ENCODE results near the gene LGALS9. TPM values are rescaled to one million over a fixed set of nuclear protein-coding genes. Genes with fewer than 3 reads are reported as not detected.

The LGALS9 gene
- total and polyA plus RNA-seq, 2 donors: 45.7 to 75.8 TPM

DNA sequence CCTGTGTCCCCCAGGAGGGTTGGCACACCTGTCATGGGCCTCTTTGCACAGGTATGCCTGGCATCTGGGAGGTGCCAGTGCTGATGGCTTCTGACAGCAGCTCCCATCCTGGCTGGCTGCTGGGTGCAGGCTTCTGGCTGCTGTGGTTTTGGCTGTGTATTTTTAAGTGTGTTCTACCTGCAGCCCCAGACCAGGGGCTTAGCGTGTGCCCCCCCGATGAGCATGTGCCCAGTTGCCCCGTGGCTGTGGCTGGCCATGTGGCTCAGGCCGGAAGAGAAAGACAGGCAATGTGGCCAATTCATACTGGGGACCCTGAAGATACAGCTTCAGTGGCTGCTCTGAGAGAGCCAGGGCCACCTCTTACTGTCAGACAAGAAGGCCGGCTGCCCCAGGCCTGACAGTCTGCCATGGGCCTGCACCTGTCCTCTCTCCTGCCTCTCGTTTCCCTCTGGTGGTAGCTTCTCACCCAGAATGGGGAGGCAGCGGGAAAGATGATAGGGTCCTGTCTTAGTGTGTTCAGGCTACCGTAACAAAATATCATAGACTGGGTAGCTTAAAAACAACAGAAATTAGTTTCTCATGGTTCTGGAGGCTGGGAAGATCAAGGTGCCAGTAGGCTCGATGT is 37.6 kb upstream of the LGALS9 start:
- H3K9me3 ChIP-seq (ENCODE audit: control insufficient read depth in 2 of 2, insufficient read depth in 1 of 2, low read length in 1 of 2): no peaks in the 10 kb centered on the region
- WGBS: 97% methylated on average over 9 of the region's 9 CpGs
- no peaks in the 10 kb centered on the region for H3K4me1 ChIP-seq (ENCODE audit: control insufficient read depth in 2 of 2, insufficient read depth in 2 of 2, low read length in 2 of 2)
- no peak overlapping the region for H3K4me3 ChIP-seq (ENCODE audit: low read length in 2 of 2)
- H3K27ac ChIP-seq (ENCODE audit: low read depth in 1 of 2, low read length in 1 of 2): no peak overlapping the region
- H3K27me3 ChIP-seq (ENCODE audit: control insufficient read depth in 2 of 2, insufficient read depth in 1 of 2, low read length in 1 of 2): no peaks in the 10 kb centered on the region
- peaks cover 0 to 3% of the 10 kb centered on the region in 2 donors for H3K36me3 ChIP-seq (ENCODE audit: control insufficient read depth in 2 of 2, insufficient read depth in 2 of 2, low read length in 1 of 2)
- no peak for DNase-seq (ENCODE audit: low read depth in 6 of 9, low spot score in 9 of 9)

DNA sequence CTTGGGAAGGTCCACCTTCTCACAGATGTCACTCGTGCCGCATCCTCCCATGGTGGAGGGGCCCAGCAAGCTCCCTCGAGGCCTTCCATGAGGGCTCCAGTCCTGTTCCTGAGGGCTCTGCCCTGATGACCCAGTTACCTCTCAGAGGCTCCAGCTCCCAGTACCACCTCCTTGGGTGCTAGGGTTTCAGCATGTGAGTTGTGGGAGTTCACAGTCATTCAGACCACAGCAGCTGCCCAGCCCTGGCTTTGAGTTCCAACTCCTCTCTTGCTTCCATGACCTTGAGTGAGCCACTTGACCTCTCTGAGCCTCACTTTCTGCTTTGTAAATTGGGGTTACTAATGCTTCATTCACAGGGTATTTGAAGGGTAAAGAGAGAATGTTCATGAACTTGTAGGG is 37.1 kb upstream of the LGALS9 start:
- H3K36me3 ChIP-seq (ENCODE audit: control insufficient read depth in 2 of 2, insufficient read depth in 2 of 2, low read length in 1 of 2): peaks cover 0 to 3% of the 10 kb centered on the region in 2 donors
- DNase-seq (ENCODE audit: low read depth in 6 of 9, low spot score in 9 of 9): no peak
- no peaks in the 10 kb centered on the region for H3K27me3 ChIP-seq (ENCODE audit: control insufficient read depth in 2 of 2, insufficient read depth in 1 of 2, low read length in 1 of 2)
- WGBS: 97% methylated on average over 3 of the region's 3 CpGs
- no peaks in the 10 kb centered on the region for H3K9me3 ChIP-seq (ENCODE audit: control insufficient read depth in 2 of 2, insufficient read depth in 1 of 2, low read length in 1 of 2)
- H3K27ac ChIP-seq (ENCODE audit: low read depth in 1 of 2, low read length in 1 of 2): no peak overlapping the region
- H3K4me1 ChIP-seq (ENCODE audit: control insufficient read depth in 2 of 2, insufficient read depth in 2 of 2, low read length in 2 of 2): no peaks in the 10 kb centered on the region
- no peak overlapping the region for H3K4me3 ChIP-seq (ENCODE audit: low read length in 2 of 2)

DNA sequence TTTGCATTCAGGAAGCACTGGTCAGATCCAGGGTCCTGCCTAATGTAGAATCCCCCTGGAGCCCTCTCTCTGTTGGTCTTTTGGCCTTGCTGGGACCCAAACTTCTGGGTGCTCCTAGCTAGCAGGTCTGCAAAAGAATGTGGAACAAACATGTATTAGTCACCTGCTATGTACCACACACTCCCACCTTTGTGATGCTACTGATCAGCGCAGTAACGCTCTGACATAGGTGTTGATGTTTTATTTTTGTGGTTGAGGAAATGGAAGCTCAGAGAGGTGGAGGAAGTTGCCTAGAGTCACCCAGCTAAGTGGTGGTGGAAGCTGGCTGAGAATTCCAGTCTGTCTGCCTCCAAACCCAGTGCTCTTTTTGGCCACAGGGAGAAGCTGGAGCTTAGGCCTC is 35.8 kb upstream of the LGALS9 start:
- DNase-seq (ENCODE audit: low read depth in 6 of 9, low spot score in 9 of 9): no peak
- Histone ChIP-seq H3K27ac (ENCODE audit: low read depth in 1 of 2, low read length in 1 of 2) (no peak overlapping the region), H3K9me3 (ENCODE audit: control insufficient read depth in 2 of 2, insufficient read depth in 1 of 2, low read length in 1 of 2) (no peaks in the 10 kb centered on the region), H3K27me3 (ENCODE audit: control insufficient read depth in 2 of 2, insufficient read depth in 1 of 2, low read length in 1 of 2) (no peaks in the 10 kb centered on the region), H3K4me1 (ENCODE audit: control insufficient read depth in 2 of 2, insufficient read depth in 2 of 2, low read length in 2 of 2) (no peaks in the 10 kb centered on the region), H3K36me3 (ENCODE audit: control insufficient read depth in 2 of 2, insufficient read depth in 2 of 2, low read length in 1 of 2) (peaks cover 0 to 3% of the 10 kb centered on the region in 2 donors), H3K4me3 (ENCODE audit: low read length in 2 of 2) (no peak overlapping the region)
- WGBS: 98% methylated on average over 2 of the region's 2 CpGs

DNA sequence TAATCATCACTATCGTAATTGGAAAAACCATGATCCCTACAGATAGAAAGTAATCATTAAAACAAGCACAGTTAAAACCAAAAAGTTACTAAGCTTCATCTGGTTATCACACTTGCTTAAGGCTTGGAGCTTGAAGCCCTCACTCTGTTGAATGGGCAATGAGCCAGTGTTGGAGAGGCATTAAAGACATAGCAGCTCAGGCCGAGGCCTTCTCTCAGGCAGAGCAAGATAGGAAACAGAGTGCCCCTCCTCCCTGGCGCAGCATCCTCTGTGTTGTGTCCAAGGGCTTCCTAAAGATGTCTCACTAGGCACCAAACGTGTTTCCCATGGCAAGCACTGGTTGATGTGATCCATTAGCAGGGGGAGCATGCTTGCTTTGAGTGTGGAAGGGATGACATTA is 34.9 kb upstream of the LGALS9 start:
- Histone ChIP-seq H3K27ac (ENCODE audit: low read depth in 1 of 2, low read length in 1 of 2) (no peak overlapping the region), H3K27me3 (ENCODE audit: control insufficient read depth in 2 of 2, insufficient read depth in 1 of 2, low read length in 1 of 2) (no peaks in the 10 kb centered on the region), H3K9me3 (ENCODE audit: control insufficient read depth in 2 of 2, insufficient read depth in 1 of 2, low read length in 1 of 2) (no peaks in the 10 kb centered on the region), H3K4me1 (ENCODE audit: control insufficient read depth in 2 of 2, insufficient read depth in 2 of 2, low read length in 2 of 2) (no peaks in the 10 kb centered on the region), H3K4me3 (ENCODE audit: low read length in 2 of 2) (no peak overlapping the region), H3K36me3 (ENCODE audit: control insufficient read depth in 2 of 2, insufficient read depth in 2 of 2, low read length in 1 of 2) (no peaks in the 10 kb centered on the region)
- no peak for DNase-seq (ENCODE audit: low read depth in 6 of 9, low spot score in 9 of 9)
- WGBS: 93% methylated on average over 4 of the region's 4 CpGs

DNA sequence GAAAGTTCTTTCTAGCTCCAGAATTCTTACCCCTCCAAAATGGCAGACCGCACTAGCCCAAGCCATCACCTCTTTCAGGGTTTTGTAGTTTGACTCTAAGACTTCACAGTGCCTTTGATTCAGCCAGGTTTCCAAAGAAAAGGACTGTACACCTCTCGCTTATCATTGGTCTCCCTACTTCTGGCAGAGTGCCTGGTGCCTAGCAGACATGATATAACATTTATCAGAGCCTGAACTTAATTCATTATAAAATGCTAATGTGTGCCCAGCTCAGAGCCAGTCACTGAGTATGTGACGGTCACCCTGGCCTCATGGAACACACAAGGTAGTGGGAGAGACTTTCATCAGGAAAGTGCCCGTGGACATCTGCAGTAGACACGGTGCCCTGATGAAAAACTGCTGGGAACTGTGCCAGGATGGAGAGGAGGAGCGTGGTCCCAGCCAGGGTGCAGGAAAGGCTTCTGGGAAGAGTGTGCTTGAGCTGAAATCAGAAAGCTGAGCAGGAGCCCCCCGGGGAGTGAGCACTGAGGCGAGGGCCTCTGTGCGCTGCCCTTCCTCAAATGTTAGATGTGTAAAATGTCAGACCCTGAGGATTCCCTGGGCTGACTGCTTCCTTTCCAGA is 34.3 kb upstream of the LGALS9 start:
- Histone ChIP-seq H3K9me3 (ENCODE audit: control insufficient read depth in 2 of 2, insufficient read depth in 1 of 2, low read length in 1 of 2) (no peaks in the 10 kb centered on the region), H3K27me3 (ENCODE audit: control insufficient read depth in 2 of 2, insufficient read depth in 1 of 2, low read length in 1 of 2) (no peaks in the 10 kb centered on the region), H3K4me1 (ENCODE audit: control insufficient read depth in 2 of 2, insufficient read depth in 2 of 2, low read length in 2 of 2) (no peaks in the 10 kb centered on the region), H3K36me3 (ENCODE audit: control insufficient read depth in 2 of 2, insufficient read depth in 2 of 2, low read length in 1 of 2) (no peaks in the 10 kb centered on the region), H3K4me3 (ENCODE audit: low read length in 2 of 2) (no peak overlapping the region), H3K27ac (ENCODE audit: low read depth in 1 of 2, low read length in 1 of 2) (no peak overlapping the region)
- WGBS: 94% methylated on average over 9 of the region's 9 CpGs
- DNase-seq (ENCODE audit: low read depth in 6 of 9, low spot score in 9 of 9): no peak

DNA sequence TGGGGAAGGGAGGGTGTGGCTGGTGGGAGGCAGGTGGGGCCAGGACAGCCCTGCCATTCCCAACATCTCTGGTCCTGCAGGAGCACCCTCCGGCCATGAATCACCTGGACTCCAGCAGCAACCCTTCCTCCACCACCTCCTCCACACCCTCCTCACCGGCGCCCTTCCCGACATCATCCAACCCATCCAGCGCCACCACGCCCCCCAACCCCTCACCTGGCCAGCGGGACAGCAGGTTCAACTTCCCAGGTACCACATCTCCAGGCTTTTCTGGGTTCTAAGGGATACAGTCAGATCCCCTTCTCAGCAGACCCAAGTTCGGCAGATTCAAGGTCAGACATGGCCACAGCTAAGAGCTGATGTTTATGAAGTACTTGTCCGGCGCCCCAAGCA is 33.8 kb upstream of the LGALS9 start:
- H3K4me3 ChIP-seq (ENCODE audit: low read length in 2 of 2): no peak overlapping the region
- H3K4me1 ChIP-seq (ENCODE audit: control insufficient read depth in 2 of 2, insufficient read depth in 2 of 2, low read length in 2 of 2): no peaks in the 10 kb centered on the region
- DNase-seq (ENCODE audit: low read depth in 6 of 9, low spot score in 9 of 9): no peak
- WGBS: 88% methylated on average over 10 of the region's 10 CpGs
- no peaks in the 10 kb centered on the region for H3K9me3 ChIP-seq (ENCODE audit: control insufficient read depth in 2 of 2, insufficient read depth in 1 of 2, low read length in 1 of 2)
- H3K36me3 ChIP-seq (ENCODE audit: control insufficient read depth in 2 of 2, insufficient read depth in 2 of 2, low read length in 1 of 2): no peaks in the 10 kb centered on the region
- H3K27me3 ChIP-seq (ENCODE audit: control insufficient read depth in 2 of 2, insufficient read depth in 1 of 2, low read length in 1 of 2): no peaks in the 10 kb centered on the region
- H3K27ac ChIP-seq (ENCODE audit: low read depth in 1 of 2, low read length in 1 of 2): no peak overlapping the region

DNA sequence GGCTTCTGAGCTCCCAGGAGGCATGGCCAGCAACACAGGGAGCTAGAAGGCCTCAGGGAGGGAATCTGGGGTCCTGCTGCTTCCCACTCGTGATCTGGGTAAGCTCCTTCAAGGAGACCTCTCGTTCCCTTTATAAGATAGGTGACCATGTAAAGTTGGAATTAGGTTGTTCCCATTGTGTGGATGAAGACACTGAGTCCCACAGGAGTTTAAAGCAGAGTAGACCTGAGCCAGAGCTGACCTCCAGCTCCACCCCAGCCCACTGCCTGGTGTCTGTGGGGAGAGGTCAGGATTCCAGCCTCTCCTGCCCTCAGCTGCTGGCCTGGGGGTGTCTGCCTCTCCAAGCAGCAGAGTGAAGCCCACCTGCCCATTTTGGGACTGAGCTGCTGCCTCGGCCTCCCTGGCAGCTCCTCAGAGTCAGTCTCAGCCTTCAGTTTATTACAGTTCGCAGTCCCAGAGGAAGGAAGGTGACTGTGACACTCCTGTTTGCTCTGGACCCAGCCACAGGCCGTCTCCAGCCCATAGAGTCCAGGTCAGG is 33.1 kb upstream of the LGALS9 start:
- H3K4me1 ChIP-seq (ENCODE audit: control insufficient read depth in 2 of 2, insufficient read depth in 2 of 2, low read length in 2 of 2): no peaks in the 10 kb centered on the region
- H3K27me3 ChIP-seq (ENCODE audit: control insufficient read depth in 2 of 2, insufficient read depth in 1 of 2, low read length in 1 of 2): no peaks in the 10 kb centered on the region
- no peaks in the 10 kb centered on the region for H3K36me3 ChIP-seq (ENCODE audit: control insufficient read depth in 2 of 2, insufficient read depth in 2 of 2, low read length in 1 of 2)
- H3K27ac ChIP-seq (ENCODE audit: low read depth in 1 of 2, low read length in 1 of 2): no peak overlapping the region
- whole genome bisulfite sequencing: 96% methylated on average over 5 of the region's 5 CpGs
- no peak for DNase-seq (ENCODE audit: low read depth in 6 of 9, low spot score in 9 of 9)
- no peaks in the 10 kb centered on the region for H3K9me3 ChIP-seq (ENCODE audit: control insufficient read depth in 2 of 2, insufficient read depth in 1 of 2, low read length in 1 of 2)
- no peak overlapping the region for H3K4me3 ChIP-seq (ENCODE audit: low read length in 2 of 2)

DNA sequence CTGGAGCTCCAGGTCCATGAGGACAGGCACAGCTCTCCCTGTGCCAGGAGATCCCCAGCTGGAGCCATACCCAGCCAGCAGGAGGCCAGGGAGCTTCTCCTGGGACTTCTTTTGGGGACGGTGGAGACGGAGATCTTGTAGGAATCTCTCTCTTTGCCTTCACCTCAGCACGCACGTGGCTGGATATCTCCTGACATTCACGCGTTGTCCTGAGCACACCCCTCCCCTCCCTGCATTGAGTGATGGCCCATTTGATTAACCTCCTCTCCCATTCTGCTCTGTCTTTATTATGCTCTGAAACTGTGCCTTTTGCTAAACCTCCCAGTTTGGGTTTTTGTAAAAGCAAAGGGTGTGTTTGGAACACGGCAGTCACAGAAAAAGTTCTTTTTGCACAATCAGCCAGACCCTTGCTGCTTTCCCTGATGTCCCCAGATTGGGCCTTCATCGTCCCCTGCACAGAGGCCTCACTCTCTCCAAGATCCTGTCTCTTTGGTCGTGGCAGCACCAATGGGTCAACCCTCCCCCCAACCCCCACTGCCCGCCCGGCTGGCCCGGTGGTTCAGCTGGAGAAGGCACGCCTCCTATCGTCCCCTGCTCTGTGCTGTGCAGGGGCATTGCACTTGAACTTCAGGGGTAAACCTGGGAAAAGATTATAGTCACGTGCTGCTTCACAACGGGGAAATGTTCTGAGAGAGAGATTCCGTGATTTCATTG is 32.5 kb upstream of the LGALS9 start:
- H3K27ac ChIP-seq (ENCODE audit: low read depth in 1 of 2, low read length in 1 of 2): no peak overlapping the region
- H3K36me3 ChIP-seq (ENCODE audit: control insufficient read depth in 2 of 2, insufficient read depth in 2 of 2, low read length in 1 of 2): no peaks in the 10 kb centered on the region
- WGBS: 94% methylated on average over 17 of the region's 17 CpGs
- no peaks in the 10 kb centered on the region for H3K27me3 ChIP-seq (ENCODE audit: control insufficient read depth in 2 of 2, insufficient read depth in 1 of 2, low read length in 1 of 2)
- no peaks in the 10 kb centered on the region for H3K9me3 ChIP-seq (ENCODE audit: control insufficient read depth in 2 of 2, insufficient read depth in 1 of 2, low read length in 1 of 2)
- DNase-seq (ENCODE audit: low read depth in 6 of 9, low spot score in 9 of 9): no peak
- H3K4me1 ChIP-seq (ENCODE audit: control insufficient read depth in 2 of 2, insufficient read depth in 2 of 2, low read length in 2 of 2): no peaks in the 10 kb centered on the region
- H3K4me3 ChIP-seq (ENCODE audit: low read length in 2 of 2): no peak overlapping the region

DNA sequence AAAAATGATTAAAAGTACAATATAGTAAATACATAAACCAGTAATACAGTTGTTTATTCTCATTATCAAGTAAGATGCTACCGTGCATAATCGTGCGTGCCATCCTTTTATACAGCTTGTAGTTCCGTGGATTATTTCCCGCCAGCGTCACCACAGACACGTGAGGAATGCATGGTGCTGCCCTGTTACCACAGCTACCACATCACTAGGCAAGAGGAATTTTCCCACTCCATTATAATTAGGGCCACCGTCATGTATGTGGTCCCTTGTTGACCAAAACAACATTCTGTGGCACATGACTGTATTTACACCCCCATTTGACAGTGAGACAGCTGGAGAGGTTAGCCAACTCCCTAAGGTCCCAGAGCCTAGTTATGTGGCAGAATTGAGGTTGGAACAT is 30.5 kb upstream of the LGALS9 start:
- no peak overlapping the region for H3K27ac ChIP-seq (ENCODE audit: low read depth in 1 of 2, low read length in 1 of 2)
- H3K36me3 ChIP-seq (ENCODE audit: control insufficient read depth in 2 of 2, insufficient read depth in 2 of 2, low read length in 1 of 2): peaks cover 0 to 3% of the 10 kb centered on the region in 2 donors
- DNase-seq (ENCODE audit: low read depth in 6 of 9, low spot score in 9 of 9): no peak
- WGBS: 97% methylated on average over 8 of the region's 8 CpGs
- H3K4me3 ChIP-seq (ENCODE audit: low read length in 2 of 2): no peak overlapping the region
- H3K9me3 ChIP-seq (ENCODE audit: control insufficient read depth in 2 of 2, insufficient read depth in 1 of 2, low read length in 1 of 2): no peaks in the 10 kb centered on the region
- H3K4me1 ChIP-seq (ENCODE audit: control insufficient read depth in 2 of 2, insufficient read depth in 2 of 2, low read length in 2 of 2): no peaks in the 10 kb centered on the region
- H3K27me3 ChIP-seq (ENCODE audit: control insufficient read depth in 2 of 2, insufficient read depth in 1 of 2, low read length in 1 of 2): no peaks in the 10 kb centered on the region

Measured in thymus (tissue), 11 donors.